SIG-M5 (cell line): ENCODE data around the gene CEP72.
"Not testable (repeated sequence)": the region's sequence is repeated elsewhere in the genome, so short reads cannot be mapped to it uniquely, and the experiment has no call there.

Experiments used
- DNase-seq: peaks from one replicate; lab custom pipeline; 2025; lab: John Stamatoyannopoulos, UW

The CEP72 gene

GRCh38 chr5:684751-685216 lies 72.6 kb downstream of the CEP72 start:
- no peak for DNase-seq

GRCh38 chr5:685262-686171 lies 73.4 kb downstream of the CEP72 start:
- no peak for DNase-seq

GRCh38 chr5:686172-686523 lies 74.0 kb downstream of the CEP72 start:
- DNase-seq, result not testable (repeated sequence)

- DNase-seq, result not testable (repeated sequence)
These were observed 74.8 kb downstream of the CEP72 start for GRCh38 chr5:686936-687335.

- DNase-seq, result not testable (repeated sequence)
These were observed 76.3 kb downstream of the CEP72 start for GRCh38 chr5:688348-689010.

- DNase-seq, result not testable (repeated sequence)
These were observed 78.2 kb downstream of the CEP72 start for GRCh38 chr5:690293-690692.

- DNase-seq, result not testable (repeated sequence)
These were observed 78.9 kb downstream of the CEP72 start for GRCh38 chr5:691049-691448.

- no peak for DNase-seq
These were observed 79.8 kb downstream of the CEP72 start for GRCh38 chr5:691817-692528.

- not testable (repeated sequence) for DNase-seq
These were observed 80.4 kb downstream of the CEP72 start for GRCh38 chr5:692529-693041.

- not testable (repeated sequence) for DNase-seq
These were observed 81.3 kb downstream of the CEP72 start, which contains the start of gene TPPP for GRCh38 chr5:693271-694041. TSS of gene TPPP (minus strand) at chr5:693352. CDS start at chr5:678060, 15,292 bp downstream.

- DNase-seq, result not testable (repeated sequence)
These were observed 81.9 kb downstream of the CEP72 start for GRCh38 chr5:694042-694431.

- DNase-seq, result not testable (repeated sequence)
These were observed 83.3 kb downstream of the CEP72 start for GRCh38 chr5:695475-695874.

GRCh38 chr5:696191-696590 lies 84.1 kb downstream of the CEP72 start:
- DNase-seq, result not testable (repeated sequence)

GRCh38 chr5:696753-697702 lies 84.9 kb downstream of the CEP72 start:
- not testable (repeated sequence) for DNase-seq
